ENCODE results near the gene MTCP1.

MTCP1 gene

GRCh38 chrX:155052738-155053498 is 18.0 kb downstream of the MTCP1 start:
- DNase-seq = no peak

- DNase-seq = no peak
Measured at GRCh38 chrX:155048977-155049619, 21.8 kb downstream of the MTCP1 start.

- DNase-seq = no peak
Measured at GRCh38 chrX:155046811-155047528, 24.0 kb downstream of the MTCP1 start.

GRCh38 chrX:155046129-155046810 is 24.7 kb downstream of the MTCP1 start:
- DNase-seq = no peak

- DNase-seq = no peak
Measured at GRCh38 chrX:155035688-155036087, 35.2 kb downstream of the MTCP1 start.

- DNase-seq = no peak
Measured at GRCh38 chrX:155031657-155032056, 39.3 kb downstream of the MTCP1 start.

- DNase-seq = no peak
Measured at GRCh38 chrX:155028877-155029291, 42.1 kb downstream of the MTCP1 start.

- no peak for DNase-seq
Measured at GRCh38 chrX:155028129-155028528, 42.8 kb downstream of the MTCP1 start.

GRCh38 chrX:155027509-155028066 is 43.3 kb downstream of the MTCP1 start:
- peak; percentile 14 for DNase-seq

- peak; percentile 98 for DNase-seq
Measured at GRCh38 chrX:155026727-155027508, 44.0 kb downstream of the MTCP1 start, which contains the start of gene FUNDC2. TSS of gene FUNDC2 (plus strand) at chrX:155026844. CDS start at chrX:155026939, 95 bp downstream.

GRCh38 chrX:155026420-155026726 is 44.6 kb downstream of the MTCP1 start:
- DNase-seq = no peak

- no peak for DNase-seq
Measured at GRCh38 chrX:155023907-155024833, 46.8 kb downstream of the MTCP1 start.

GRCh38 chrX:155022585-155022984 is 48.4 kb downstream of the MTCP1 start, which contains the start of gene F8:
TSS of gene F8 (minus strand) at chrX:155022723. CDS start at chrX:155022552, 171 bp downstream.
- no peak for DNase-seq

- no peak for DNase-seq
Measured at GRCh38 chrX:155020591-155020990, 50.3 kb downstream of the MTCP1 start.
